Skeletal muscle tissue (tissue), 4 donors: ENCODE measurements around the gene ZNF286A. TPM values are rescaled to one million over a fixed set of nuclear protein-coding genes. Genes with fewer than 3 reads are reported as not detected.
"Not testable (repeated sequence)": the region's sequence is repeated elsewhere in the genome, so short reads cannot be mapped to it uniquely, and the experiment has no call there.

Experiments
- H3K27ac ChIP-seq: one replicate; pipeline ENCODE4 v1.7.0; 2013; ENCODE audit warnings: mild to moderate bottlenecking, low read depth, low read length, inconsistent platforms
- H3K27me3 ChIP-seq, 3 donors: one replicate each; pipeline ENCODE4 v1.7.0; 2013; ENCODE audit warnings: low read length in 3 of 3; ENCODE audit not compliant: control insufficient read depth in 3 of 3, insufficient read depth in 3 of 3
- H3K36me3 ChIP-seq, 3 donors: one replicate each; pipeline ENCODE4 v1.7.0; 2013; ENCODE audit warnings: low read length in 3 of 3; ENCODE audit not compliant: control insufficient read depth in 3 of 3, insufficient read depth in 3 of 3
- H3K4me1 ChIP-seq, 3 donors: one replicate each; pipeline ENCODE4 v1.7.0; 2013; ENCODE audit warnings: low read length in 3 of 3, mild to moderate bottlenecking in 3 of 3; ENCODE audit not compliant: control insufficient read depth in 3 of 3, insufficient read depth in 3 of 3
- H3K4me3 ChIP-seq, 3 donors: one replicate each; pipeline ENCODE4 v1.7.0; 2013; ENCODE audit warnings: low read length in 3 of 3
- H3K9ac ChIP-seq, 3 donors: one replicate each; pipeline ENCODE4 v1.7.0; 2013; ENCODE audit warnings: low read length in 3 of 3, mild to moderate bottlenecking in 3 of 3, moderate library complexity in 2 of 3, low read depth in 1 of 3
- H3K9me3 ChIP-seq, 3 donors: one replicate each; pipeline ENCODE4 v1.7.0; 2013; ENCODE audit warnings: low read length in 3 of 3; ENCODE audit not compliant: control insufficient read depth in 3 of 3
- total RNA-seq: library from RNA; depleted of rRNA; stranded (reverse); fragments of >200 nt; gene quantifications from one replicate; pipeline ENCODE4 v1.2.3, GENCODE V29; 2014
- donor health status: Osteomylitis.

The ZNF286A gene
- total RNA-seq, 1 donor from 2014 or later = 19.3 TPM

DNA sequence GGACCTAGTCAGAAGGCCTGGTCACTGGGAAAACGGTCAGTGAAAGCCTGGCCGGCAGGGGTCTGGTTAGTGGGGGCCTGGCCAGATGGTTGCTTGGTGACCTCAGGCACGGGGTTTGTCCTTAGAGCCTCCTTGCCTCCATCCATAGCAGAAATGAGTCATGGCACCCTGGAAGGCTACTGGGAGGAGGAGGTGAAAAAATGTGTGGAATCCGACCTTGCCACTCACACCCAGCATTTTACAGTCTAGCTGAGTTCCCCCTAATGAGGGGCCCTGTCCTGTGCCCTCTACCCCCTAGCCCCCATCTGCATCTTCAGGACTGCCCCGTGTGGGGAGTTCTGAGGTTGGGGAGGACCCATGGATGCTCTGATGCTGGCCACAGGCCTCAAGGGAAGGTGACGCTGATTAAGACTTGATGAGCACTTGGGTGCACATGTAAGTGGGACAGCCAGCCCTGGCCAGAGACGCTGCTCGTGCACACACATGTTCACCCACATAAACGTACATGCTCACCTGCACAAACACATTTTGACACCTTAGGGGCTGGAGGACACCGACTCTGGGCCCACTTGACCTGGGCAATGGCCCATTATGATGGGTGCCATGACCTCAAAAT, 33.7 kb downstream of the ZNF286A start:
- not testable (repeated sequence) for H3K36me3 ChIP-seq, H3K27ac ChIP-seq, H3K4me1 ChIP-seq, H3K9ac ChIP-seq, H3K4me3 ChIP-seq, H3K9me3 ChIP-seq, H3K27me3 ChIP-seq

DNA sequence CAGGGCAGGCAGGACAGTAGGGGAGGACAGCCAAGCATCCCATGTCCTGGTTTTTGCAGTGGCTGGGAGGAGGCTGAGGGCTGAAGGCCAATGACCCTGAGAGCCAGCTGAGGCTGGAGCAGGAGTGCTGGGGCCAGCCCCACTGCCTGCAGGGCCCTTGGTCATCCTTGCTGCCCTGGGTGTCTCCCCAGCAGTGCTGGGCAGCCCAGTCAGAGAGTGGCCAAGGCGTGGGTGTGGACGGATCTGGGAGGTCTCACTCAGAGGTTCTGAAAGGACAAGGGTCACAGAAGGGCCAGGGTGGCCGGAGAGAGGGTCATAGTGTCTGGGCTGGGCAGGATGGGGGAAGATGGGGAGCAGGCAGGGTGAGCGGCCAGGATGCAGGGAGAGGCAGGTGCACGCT, 37.0 kb downstream of the ZNF286A start:
- not testable (repeated sequence) for H3K27me3 ChIP-seq, H3K27ac ChIP-seq, H3K9me3 ChIP-seq, H3K4me3 ChIP-seq, H3K4me1 ChIP-seq, H3K36me3 ChIP-seq, H3K9ac ChIP-seq

DNA sequence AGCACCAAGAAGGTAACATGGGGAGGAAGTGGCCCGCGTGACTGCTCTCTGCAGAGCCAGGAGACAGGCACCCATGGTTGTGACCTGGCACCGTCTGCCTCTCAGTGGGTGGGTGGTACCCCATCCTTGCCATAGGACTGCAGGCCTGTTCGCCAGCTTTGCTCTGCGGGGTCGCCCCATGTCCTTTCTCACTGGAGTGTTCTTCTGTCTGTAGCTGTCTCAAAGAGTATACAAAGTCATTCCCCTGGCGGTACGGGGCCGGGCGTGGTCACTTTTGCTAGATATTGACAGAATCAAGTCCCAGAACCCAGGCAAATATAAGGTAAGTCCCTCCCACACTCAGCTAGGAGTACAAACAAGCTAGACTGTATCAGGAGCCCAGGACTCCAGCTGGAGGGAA, 38.5 kb downstream of the ZNF286A start:
- H3K4me3 ChIP-seq = no peak overlapping the region
- H3K27me3 ChIP-seq = peaks cover 0 to 3% (median 0%) of the 10 kb centered on the region in 3 donors
- no peaks in the 10 kb centered on the region for H3K36me3 ChIP-seq

DNA sequence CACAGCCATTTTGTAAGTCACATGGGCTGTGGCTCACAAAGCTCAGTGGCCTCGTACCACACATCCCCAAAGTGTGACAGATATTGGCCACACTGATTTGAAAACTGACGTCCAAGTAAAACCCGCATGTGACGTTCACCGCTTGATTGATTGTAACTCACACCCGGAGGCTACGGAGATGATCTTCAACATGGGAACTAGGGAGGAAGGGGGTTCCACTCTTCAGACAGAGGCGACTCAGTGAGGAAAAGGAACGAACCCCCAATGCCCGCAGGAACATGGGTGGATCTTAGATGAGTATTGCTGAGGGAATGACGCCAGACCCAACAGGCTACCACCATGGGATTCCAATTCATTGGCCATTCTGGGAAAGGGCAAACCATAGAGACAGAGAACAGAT, 39.7 kb downstream of the ZNF286A start:
- not testable (repeated sequence) for H3K36me3 ChIP-seq, H3K9ac ChIP-seq, H3K4me3 ChIP-seq, H3K27ac ChIP-seq, H3K9me3 ChIP-seq, H3K4me1 ChIP-seq, H3K27me3 ChIP-seq

More for the DNA sequence above, 38.5 kb downstream of the ZNF286A start:
- Histone ChIP-seq H3K9me3 (no peaks in the 10 kb centered on the region), H3K4me1 (no peaks in the 10 kb centered on the region), H3K9ac (no peak overlapping the region), H3K27ac (no peak overlapping the region)

DNA sequence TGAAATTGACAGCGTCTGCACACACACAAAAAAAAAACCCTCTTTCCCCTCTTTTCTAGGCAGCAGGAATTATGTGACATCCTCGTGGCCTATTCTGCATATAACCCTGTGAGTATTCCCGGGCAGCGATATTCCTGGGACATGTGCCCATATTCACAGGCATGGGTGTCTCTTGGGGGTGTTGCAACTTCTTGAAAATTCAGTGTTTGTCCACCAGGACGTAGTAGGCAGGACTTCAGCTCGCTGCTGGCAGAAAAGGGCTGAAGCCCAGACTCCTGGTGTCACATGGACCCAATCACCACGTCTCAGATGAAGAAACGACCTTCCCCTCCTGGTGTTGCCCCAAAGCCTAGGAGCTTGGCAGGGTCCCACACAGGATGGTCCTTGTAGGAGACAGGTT, 40.5 kb downstream of the ZNF286A start:
- not testable (repeated sequence) for H3K9ac ChIP-seq, H3K27ac ChIP-seq, H3K9me3 ChIP-seq, H3K4me3 ChIP-seq, H3K4me1 ChIP-seq, H3K27me3 ChIP-seq, H3K36me3 ChIP-seq

DNA sequence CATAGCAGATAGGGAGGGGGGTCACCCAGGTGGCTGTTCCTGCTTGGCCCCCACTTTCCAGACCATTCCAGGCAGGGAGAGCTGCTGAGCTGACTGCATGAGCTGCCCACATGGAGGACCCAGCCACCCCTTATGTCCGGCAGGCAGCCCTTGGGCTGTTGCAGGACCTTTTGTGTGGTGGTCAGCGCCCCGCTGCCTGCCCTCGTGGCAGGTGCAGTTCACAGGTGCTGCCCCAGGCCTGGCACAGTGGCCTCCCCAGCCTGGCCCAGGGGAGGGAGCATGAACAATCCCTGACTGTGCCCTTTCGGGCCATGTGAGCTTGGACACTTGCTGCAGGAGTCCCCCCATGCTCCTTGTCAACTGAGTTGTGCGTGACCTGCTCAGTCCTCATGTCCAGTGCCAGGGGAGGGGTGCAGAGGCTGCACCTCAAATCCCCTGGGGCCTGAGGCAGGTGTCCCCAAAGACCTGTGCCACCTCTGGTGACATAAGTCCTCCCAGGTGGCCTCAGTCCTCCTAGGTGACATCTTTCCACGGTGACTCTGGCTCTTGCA, 41.1 kb downstream of the ZNF286A start:
- H3K36me3 ChIP-seq = no peaks in the 10 kb centered on the region
- H3K27me3 ChIP-seq = peaks cover 0 to 3% (median 0%) of the 10 kb centered on the region in 3 donors
- no peak overlapping the region for H3K27ac ChIP-seq
- H3K4me1 ChIP-seq = no peaks in the 10 kb centered on the region
- H3K9me3 ChIP-seq = no peaks in the 10 kb centered on the region
- no peak overlapping the region for H3K4me3 ChIP-seq
- H3K9ac ChIP-seq = no peak overlapping the region

DNA sequence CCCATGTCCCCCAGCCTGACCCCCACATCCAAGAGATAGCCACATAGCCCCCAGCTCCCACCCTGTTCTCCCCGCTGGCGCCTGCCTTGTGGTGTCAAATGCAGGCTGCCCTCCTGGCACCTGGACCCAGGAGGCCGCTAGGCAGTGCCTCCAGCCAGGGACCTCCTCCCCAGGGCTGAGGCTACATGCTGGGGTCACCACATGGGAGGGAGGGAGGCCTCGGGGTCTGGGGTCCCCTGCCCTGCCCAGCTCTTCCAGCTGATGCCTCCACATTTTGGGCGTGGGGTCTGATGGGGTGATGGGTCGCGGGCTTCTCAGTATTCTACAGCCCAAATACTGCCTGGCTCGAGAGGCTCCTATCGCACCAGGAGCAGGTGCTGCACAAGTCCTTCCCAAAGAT, 42.1 kb downstream of the ZNF286A start:
- H3K9me3 ChIP-seq = no peaks in the 10 kb centered on the region
- H3K36me3 ChIP-seq = no peaks in the 10 kb centered on the region
- peaks cover 0 to 3% (median 0%) of the 10 kb centered on the region in 3 donors for H3K27me3 ChIP-seq
- H3K4me3 ChIP-seq = no peak overlapping the region
- H3K9ac ChIP-seq = no peak overlapping the region
- no peaks in the 10 kb centered on the region for H3K4me1 ChIP-seq
- no peak overlapping the region for H3K27ac ChIP-seq

DNA sequence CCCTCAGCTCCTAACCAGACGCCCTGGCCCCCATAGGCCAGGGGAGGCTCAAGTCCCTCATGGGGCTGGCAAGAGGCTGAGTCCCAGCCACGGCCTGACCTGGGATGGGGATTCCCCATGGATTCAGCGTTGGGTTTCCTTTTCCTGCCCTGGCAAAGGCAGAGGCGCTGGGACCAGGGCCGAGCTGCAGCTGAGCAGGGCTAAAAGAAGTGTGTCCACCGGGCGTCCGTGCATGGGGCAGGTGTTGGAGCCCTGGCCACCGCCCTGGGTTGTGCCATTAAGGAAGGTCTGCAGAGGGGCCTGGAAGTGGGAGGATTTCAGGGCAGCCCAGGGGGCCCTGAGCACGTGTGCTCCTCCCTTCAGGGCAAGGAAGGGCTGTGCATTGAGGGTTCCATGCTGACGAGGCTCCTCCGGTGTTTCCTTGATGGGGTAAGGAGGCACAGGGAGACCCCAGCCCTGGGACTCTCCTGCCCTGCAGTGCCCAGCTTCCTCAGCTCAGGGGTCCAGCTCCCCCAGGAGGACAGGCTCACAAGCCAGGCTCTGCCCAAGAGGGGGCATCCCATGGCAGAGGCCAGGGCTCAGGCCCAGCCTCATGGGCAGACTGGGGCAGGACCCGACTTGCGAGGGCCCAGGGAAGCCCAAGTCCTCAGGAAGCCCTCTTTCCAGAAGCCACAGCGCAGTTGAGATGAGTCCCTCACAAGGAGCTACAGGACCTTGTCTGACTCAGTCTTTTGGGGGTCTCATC, 42.7 kb downstream of the ZNF286A start:
- Histone ChIP-seq H3K4me3 (no peak overlapping the region), H3K36me3 (no peaks in the 10 kb centered on the region), H3K4me1 (no peaks in the 10 kb centered on the region), H3K9ac (no peak overlapping the region), H3K27ac (no peak overlapping the region), H3K9me3 (no peaks in the 10 kb centered on the region), H3K27me3 (peaks cover 0 to 3% (median 0%) of the 10 kb centered on the region in 3 donors)

DNA sequence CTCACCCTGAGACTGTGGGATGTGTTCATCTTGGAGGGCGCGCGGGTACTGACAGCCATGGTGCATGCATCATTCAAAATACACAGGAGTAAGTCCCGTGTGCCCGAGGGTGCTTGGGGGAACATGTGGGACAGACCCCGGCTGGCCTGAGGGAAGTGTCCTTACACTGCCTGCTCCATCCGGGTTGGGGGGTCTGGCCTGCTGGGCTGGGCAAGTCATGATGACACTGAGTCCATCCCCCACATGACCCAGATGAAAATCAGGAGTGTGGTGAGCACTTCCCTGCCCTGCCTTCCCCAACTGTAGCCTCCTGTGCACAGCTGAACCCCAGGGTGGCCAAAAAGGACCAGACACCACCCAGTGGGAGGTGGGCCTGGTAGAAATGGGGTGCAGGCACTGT, 43.4 kb downstream of the ZNF286A start:
- no peaks in the 10 kb centered on the region for H3K9me3 ChIP-seq
- H3K36me3 ChIP-seq = no peaks in the 10 kb centered on the region
- no peaks in the 10 kb centered on the region for H3K4me1 ChIP-seq
- no peak overlapping the region for H3K4me3 ChIP-seq
- peaks cover 0 to 3% (median 0%) of the 10 kb centered on the region in 3 donors for H3K27me3 ChIP-seq
- H3K9ac ChIP-seq = no peak overlapping the region
- H3K27ac ChIP-seq = no peak overlapping the region

DNA sequence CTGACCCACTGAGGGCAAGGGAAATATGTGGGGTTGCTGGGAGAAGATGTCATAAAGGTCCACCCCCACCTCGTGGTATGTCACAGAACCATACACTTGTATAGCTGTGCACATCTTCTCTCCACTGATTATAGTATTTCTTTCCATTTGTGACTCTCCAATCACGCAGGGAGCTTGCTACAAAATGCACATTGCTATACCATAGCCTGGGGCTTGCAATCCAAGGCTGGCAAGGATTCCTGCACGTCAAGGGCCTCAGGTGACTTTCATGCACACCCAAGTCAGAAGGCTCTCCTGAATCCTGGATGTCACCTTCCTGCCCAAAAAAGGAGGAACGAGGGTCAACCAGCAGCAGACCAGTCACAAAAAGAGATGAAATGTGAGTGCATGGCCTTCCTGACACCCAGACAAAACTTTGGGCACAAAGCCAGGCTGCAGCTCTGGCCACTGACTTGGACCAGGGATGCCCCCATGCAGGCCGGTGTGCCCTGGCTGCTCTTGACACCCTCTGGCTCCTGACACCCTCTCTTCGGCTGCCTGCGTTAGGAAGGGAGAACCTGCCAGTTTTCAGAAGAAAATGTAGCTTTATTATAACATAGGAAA, 44.6 kb downstream of the ZNF286A start:
- Histone ChIP-seq H3K27ac (no peak overlapping the region), H3K36me3 (no peaks in the 10 kb centered on the region), H3K4me1 (no peaks in the 10 kb centered on the region), H3K9me3 (no peaks in the 10 kb centered on the region), H3K27me3 (peaks cover 0 to 3% (median 0%) of the 10 kb centered on the region in 3 donors), H3K4me3 (no peak overlapping the region), H3K9ac (no peak overlapping the region)
